ENCODE data around the gene AOPEP. TPM values are rescaled to one million over a fixed set of nuclear protein-coding genes. Genes with fewer than 3 reads are reported as not detected.
"Not testable (repeated sequence)": the region's sequence is repeated elsewhere in the genome, so short reads cannot be mapped to it uniquely, and the experiment has no call there.

AOPEP gene
- total RNA-seq, 1 experiment from 2014 or later = 36.4 TPM

DNA sequence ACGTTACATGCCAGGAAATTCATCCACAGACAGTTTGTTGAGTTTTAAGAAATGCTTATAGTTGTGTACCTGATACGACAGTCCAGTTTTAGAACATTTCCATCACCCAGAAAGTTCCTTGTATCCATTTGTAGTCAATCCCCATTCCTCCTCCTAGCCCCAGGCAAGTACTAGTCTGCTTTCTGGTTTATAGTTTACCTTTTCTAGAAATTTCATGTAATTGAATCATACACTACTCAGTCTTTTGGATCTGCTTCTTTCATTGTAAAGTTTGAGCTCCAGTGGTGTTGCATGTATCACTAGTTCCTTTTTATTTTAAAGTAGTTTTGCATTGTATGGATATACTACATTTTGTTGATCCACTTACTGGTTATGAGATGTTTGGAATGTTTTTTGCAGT lies 291.2 kb downstream of the AOPEP start:
- no peaks in the 10 kb centered on the region for H3K27me3 ChIP-seq (ENCODE audit: control insufficient read depth, insufficient read depth, low read length)
- H3K27ac ChIP-seq (ENCODE audit: low read length) = peak overlapping the region; percentile 81
- peaks cover 18% of the 10 kb centered on the region for H3K36me3 ChIP-seq (ENCODE audit: control insufficient read depth, insufficient read depth, low read length)
- no peaks in the 10 kb centered on the region for H3K9me3 ChIP-seq (ENCODE audit: control insufficient read depth, insufficient read depth, low read depth, low read length)
- no TSS peak for BruUV-seq (replicated peaks)
- ChIA-PET CTCF (no interaction called here), POLR2A (no interaction called here)
- DNase-seq (ENCODE audit: low read depth, low spot score) (no peak), ATAC-seq (no peak)
- no peak overlapping the region for H3K4me3 ChIP-seq (ENCODE audit: low read depth in 2 of 2, low read length in 2 of 2)
- peaks cover 65% of the 10 kb centered on the region for H3K4me1 ChIP-seq (ENCODE audit: control insufficient read depth, insufficient read depth, low read length)
- in situ Hi-C loops (cut with HindIII; ENCODE audit: low pct_unique_long_range_greater_than_20kb, low sequenced_read_pairs) = no loop called here
- TF ChIP-seq, protein P1, sequence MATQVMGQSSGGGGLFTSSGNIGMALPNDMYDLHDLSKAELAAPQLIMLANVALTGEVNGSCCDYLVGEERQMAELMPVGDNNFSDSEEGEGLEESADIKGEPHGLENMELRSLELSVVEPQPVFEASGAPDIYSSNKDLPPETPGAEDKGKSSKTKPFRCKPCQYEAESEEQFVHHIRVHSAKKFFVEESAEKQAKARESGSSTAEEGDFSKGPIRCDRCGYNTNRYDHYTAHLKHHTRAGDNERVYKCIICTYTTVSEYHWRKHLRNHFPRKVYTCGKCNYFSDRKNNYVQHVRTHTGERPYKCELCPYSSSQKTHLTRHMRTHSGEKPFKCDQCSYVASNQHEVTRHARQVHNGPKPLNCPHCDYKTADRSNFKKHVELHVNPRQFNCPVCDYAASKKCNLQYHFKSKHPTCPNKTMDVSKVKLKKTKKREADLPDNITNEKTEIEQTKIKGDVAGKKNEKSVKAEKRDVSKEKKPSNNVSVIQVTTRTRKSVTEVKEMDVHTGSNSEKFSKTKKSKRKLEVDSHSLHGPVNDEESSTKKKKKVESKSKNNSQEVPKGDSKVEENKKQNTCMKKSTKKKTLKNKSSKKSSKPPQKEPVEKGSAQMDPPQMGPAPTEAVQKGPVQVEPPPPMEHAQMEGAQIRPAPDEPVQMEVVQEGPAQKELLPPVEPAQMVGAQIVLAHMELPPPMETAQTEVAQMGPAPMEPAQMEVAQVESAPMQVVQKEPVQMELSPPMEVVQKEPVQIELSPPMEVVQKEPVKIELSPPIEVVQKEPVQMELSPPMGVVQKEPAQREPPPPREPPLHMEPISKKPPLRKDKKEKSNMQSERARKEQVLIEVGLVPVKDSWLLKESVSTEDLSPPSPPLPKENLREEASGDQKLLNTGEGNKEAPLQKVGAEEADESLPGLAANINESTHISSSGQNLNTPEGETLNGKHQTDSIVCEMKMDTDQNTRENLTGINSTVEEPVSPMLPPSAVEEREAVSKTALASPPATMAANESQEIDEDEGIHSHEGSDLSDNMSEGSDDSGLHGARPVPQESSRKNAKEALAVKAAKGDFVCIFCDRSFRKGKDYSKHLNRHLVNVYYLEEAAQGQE (IDR thresholded peaks at IDR 0.05; ENCODE audit: insufficient read depth in 1 of 2, low read depth in 2 of 2, low read length in 1 of 2) = no peak
- intact Hi-C loops (cut with micrococcal nuclease; ENCODE audit: unreplicated experiment) = no loop called here

DNA sequence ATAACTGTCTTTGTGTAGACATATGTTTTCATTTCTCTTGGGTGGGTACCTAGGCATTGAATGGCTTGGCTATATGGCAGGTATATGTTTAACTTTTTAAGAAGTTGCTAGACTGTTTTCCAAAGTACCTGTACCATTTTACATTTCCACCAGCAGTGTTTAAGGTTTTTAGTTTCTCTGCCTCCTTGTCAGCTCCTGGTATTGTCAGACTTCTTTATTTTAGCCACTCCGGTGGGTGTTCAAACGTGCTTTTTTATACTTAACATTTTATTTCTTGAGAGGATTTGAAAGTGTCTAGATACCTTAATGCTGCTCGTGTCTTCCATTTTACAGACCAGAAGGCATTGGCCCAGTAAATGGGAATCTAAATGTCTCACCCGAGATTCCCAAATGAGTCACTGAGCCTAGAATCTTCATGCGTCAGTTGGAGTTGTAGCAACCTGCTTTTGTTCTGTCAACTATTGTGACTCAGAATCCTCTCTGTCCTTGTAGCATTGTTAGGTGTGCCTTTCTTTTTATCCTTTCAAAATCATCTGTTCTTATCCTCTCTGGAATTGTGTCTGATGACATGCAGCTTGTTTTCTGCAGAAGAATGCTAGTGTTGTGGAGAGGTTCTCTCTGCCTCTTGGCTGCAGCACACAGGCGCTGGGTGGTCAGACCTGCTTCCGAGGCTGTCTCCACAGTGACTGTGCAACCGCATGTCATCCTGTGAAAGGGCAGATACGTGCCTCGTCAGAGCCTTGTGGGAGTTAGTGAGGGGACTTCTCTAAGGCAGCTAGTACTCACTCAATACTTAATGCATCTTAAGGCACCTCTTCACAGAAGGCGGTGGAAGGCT lies 291.8 kb downstream of the AOPEP start:
- intact Hi-C loops (cut with micrococcal nuclease; ENCODE audit: unreplicated experiment) = no loop called here
- TF ChIP-seq, protein P1 (IDR thresholded peaks at IDR 0.05; ENCODE audit: insufficient read depth in 1 of 2, low read depth in 2 of 2, low read length in 1 of 2) = no peak
- no peak for TF ChIP-seq SIN3A (IDR thresholded peaks at IDR 0.05; ENCODE audit: borderline replicate concordance, insufficient read depth, low read depth, low read length)
- no peak for TF ChIP-seq TCF7L2 (IDR thresholded peaks at IDR 0.05; ENCODE audit: low read depth, low read length)
- TF ChIP-seq, protein P2, sequence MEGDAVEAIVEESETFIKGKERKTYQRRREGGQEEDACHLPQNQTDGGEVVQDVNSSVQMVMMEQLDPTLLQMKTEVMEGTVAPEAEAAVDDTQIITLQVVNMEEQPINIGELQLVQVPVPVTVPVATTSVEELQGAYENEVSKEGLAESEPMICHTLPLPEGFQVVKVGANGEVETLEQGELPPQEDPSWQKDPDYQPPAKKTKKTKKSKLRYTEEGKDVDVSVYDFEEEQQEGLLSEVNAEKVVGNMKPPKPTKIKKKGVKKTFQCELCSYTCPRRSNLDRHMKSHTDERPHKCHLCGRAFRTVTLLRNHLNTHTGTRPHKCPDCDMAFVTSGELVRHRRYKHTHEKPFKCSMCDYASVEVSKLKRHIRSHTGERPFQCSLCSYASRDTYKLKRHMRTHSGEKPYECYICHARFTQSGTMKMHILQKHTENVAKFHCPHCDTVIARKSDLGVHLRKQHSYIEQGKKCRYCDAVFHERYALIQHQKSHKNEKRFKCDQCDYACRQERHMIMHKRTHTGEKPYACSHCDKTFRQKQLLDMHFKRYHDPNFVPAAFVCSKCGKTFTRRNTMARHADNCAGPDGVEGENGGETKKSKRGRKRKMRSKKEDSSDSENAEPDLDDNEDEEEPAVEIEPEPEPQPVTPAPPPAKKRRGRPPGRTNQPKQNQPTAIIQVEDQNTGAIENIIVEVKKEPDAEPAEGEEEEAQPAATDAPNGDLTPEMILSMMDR (IDR thresholded peaks at IDR 0.05) = no peak
- TF ChIP-seq POLR2AphosphoS5 (IDR thresholded peaks at IDR 0.05; ENCODE audit: low read depth, low read length) = no peak
- Histone ChIP-seq H3K36me3 (ENCODE audit: control insufficient read depth, insufficient read depth, low read length) (peaks cover 18% of the 10 kb centered on the region), H3K27me3 (ENCODE audit: control insufficient read depth, insufficient read depth, low read length) (no peaks in the 10 kb centered on the region), H3K27ac (ENCODE audit: low read length) (peak overlapping the region; percentile 81), H3K4me1 (ENCODE audit: control insufficient read depth, insufficient read depth, low read length) (peaks cover 66% of the 10 kb centered on the region), H3K4me3 (ENCODE audit: low read depth in 2 of 2, low read length in 2 of 2) (no peak overlapping the region), H3K9me3 (ENCODE audit: control insufficient read depth, insufficient read depth, low read depth, low read length) (no peaks in the 10 kb centered on the region)
- peak; percentile 66 for DNase-seq (ENCODE audit: low read depth, low spot score)
- in situ Hi-C loops (cut with HindIII; ENCODE audit: low pct_unique_long_range_greater_than_20kb, low sequenced_read_pairs) = no loop called here
- POLR2A ChIA-PET = no interaction called here
- no TSS peak for BruUV-seq (replicated peaks)
- CTCF ChIA-PET = no interaction called here
- ATAC-seq = peak; percentile 66

DNA sequence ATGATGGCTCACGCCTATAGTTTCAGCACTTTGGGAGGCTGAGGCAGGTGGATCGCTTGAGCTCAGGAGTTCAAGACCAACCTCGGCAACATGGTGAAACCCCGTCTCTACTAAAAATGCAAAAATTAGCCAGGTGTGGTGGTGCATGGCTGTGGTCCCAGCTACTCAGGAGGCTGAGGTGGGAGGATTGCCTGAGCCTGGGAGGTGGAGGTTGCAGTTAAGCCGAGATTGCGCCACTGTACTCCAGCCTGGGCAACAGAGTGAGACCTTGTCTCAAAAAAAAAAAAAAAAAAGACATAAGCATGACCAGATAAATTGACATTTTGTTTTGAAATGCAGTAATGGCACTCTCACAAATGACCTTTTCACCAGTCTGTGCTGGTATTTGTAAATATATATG lies 294.1 kb downstream of the AOPEP start:
- ChIA-PET POLR2A (interaction anchor here (0.7 kb wide), 1 partner anchor 18 kb away, joined by 4 read pairs; no protein-coding TSS in a partner anchor), CTCF (interaction anchor here (0.7 kb wide), 1 partner anchor 10 kb away, joined by 3 read pairs; no protein-coding TSS in a partner anchor)
- H3K9me3 ChIP-seq (ENCODE audit: control insufficient read depth, insufficient read depth, low read depth, low read length); intact Hi-C loops (cut with micrococcal nuclease; ENCODE audit: unreplicated experiment); H3K36me3 ChIP-seq (ENCODE audit: control insufficient read depth, insufficient read depth, low read length); ATAC-seq; DNase-seq (ENCODE audit: low read depth, low spot score); H3K4me3 ChIP-seq (ENCODE audit: low read depth in 2 of 2, low read length in 2 of 2); BruUV-seq (replicated peaks); H3K27me3 ChIP-seq (ENCODE audit: control insufficient read depth, insufficient read depth, low read length); in situ Hi-C loops (cut with HindIII; ENCODE audit: low pct_unique_long_range_greater_than_20kb, low sequenced_read_pairs): not testable (repeated sequence)
- Histone ChIP-seq H3K27ac (ENCODE audit: low read length) (peak overlapping the region; percentile 86), H3K4me1 (ENCODE audit: control insufficient read depth, insufficient read depth, low read length) (peaks cover 80% of the 10 kb centered on the region)

Data from Panc1 (cell line).